CD4-positive, alpha-beta T cell treated with Interleukin-4 for 1 hour (primary cell): Measurements from ENCODE around the gene APOE.

Experiments used
- DNase-seq, 2 donors: peaks; one replicate each; pipeline ENCODE4 v3.0.0-alpha.2; 2020 to 2022

The APOE gene

DNA sequence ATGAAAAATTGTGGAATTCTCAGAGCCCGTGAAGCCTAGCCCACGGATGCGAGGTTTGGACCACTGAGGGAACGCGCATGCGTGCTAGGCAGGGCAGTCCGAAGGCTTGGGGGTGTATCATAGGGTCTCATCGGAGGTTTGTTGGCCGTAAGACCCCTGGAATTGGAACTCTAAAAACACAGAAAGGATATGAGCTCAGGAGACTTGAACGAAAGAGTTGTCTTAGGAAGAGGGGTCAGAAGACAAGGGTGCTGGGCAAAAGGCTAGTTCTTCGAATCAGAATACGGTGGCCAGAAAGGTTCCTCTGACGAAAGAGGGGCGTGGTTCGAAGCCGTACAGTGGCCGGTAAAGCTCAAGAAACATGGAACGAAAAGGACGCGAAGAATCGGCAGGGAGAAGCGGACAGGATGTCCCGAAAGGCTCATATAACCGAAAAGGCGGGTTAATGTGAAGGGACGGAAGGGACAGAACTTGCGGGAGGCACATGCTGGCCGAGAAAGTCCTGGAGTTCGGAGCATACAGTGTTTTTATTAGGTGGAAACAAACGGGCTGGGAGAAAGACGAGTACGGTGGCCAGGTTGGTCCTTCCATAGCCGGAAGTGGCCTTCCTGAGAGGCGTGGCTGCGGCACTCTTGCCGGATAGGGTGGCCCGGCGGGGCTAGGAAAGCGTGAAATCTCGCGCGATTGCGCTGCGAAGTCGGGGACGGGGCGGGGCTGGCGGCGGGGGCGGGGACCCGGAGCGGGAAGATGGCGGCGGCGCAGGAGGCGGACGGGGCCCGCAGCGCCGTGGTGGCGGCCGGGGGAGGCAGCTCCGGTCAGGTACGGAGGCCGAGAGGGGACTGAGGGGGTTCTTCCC, 49.3 kb downstream of the APOE start, which contains the start of gene CLPTM1:
Gene CLPTM1, plus strand, starts transcription at position 732 of the 856 bp plus-strand sequence. Its CDS starts 16 bp downstream, at position 748.
- DNase-seq = peak; percentile 96 to 97

- DNase-seq = no peak
These were observed 50.2 kb downstream of the APOE start for GRCh38 chr19:44955505-44956439.

DNA sequence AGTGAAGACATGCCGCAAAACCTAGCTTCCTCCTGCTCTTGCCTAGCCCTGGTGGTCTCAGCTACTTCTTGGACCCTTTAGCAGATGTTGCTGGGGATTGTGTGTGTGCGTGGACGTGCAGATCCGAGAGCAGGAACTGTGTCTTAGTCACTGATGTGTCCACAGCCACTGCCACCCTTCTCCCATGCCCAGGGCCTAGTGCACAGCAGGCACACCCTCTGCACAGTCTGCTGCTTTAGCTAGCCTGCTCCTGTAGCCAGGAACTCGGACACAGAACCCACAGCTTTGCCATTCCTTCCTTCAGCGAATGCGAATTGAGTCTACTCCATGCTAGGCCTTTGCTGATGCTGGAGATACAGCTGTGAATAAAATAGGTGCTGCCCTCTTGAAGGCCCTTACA, 51.9 kb downstream of the APOE start:
- no peak for DNase-seq

- DNase-seq = no peak
These were observed 52.5 kb downstream of the APOE start for GRCh38 chr19:44958090-44958489.
